Natural killer cell treated with Interleukin-12 subunit alpha and Interleukin-12 subunit beta and Interleukin-15 and Interleukin-18, amount 100 ng/mL, for 72 hours (primary cell): Measurements from ENCODE around the gene BORCS5. TPM values are rescaled to one million over a fixed set of nuclear protein-coding genes. Genes with fewer than 3 reads are reported as not detected.

Experiments used
- ATAC-seq, 2 donors: fragments of 150-1000 bp; cut with Tn5 transposase in 1 of 2; sonication (Bioruptor Pico), chemical (Tn5 transposase) in 1 of 2; 2 replicates each; pipeline ENCODE4 v1.10.0; 2021
- DNase-seq: peaks from one replicate; pipeline ENCODE4 v3.0.0; 2022; ENCODE audit warnings: low spot score
- H3K27ac Mint-ChIP-seq, 2 donors: 1 replicate in 1 of 2; 2 replicates in 1 of 2; pipeline ENCODE4 v1.8.0; 2022; ENCODE audit warnings: mixed read lengths in 2 of 2, mild to moderate bottlenecking in 1 of 2, moderate library complexity in 1 of 2
- H3K27me3 Mint-ChIP-seq, 2 donors: 1 replicate in 1 of 2; 2 replicates in 1 of 2; pipeline ENCODE4 v1.8.0; 2022; ENCODE audit warnings: mixed read lengths in 2 of 2
- H3K36me3 Mint-ChIP-seq: one replicate; pipeline ENCODE4 v1.8.0; 2022; ENCODE audit warnings: mixed read lengths
- H3K4me1 Mint-ChIP-seq, 2 donors: 1 replicate in 1 of 2; 2 replicates in 1 of 2; pipeline ENCODE4 v1.8.0; 2022; ENCODE audit warnings: low read depth in 2 of 2, mixed read lengths in 2 of 2, mild to moderate bottlenecking in 1 of 2
- H3K4me3 Mint-ChIP-seq: one replicate; pipeline ENCODE4 v1.8.0; 2022; ENCODE audit warnings: mixed read lengths
- H3K9me3 Mint-ChIP-seq: 2 replicates; pipeline ENCODE4 v1.8.0; 2022; ENCODE audit warnings: mixed read lengths
- total RNA-seq, 2 donors: library from RNA; stranded (reverse); gene quantifications; one replicate each; pipeline ENCODE4 v1.2.3, GENCODE V29; 2022

Gene BORCS5
- total RNA-seq, 2 donors from 2014 or later, result 19.7 to 26.9 TPM

- peak in 1 of 2 donors; percentile 61 for ATAC-seq
- DNase-seq, result no peak
- Mint-ChIP-seq H3K36me3 (peaks cover 9% of the 10 kb centered on the region), H3K27ac (peak overlapping the region; percentile 27 to 67), H3K9me3 (no peaks in the 10 kb centered on the region), H3K4me3 (peak overlapping the region; percentile 30), H3K4me1 (peaks cover 23 to 54% of the 10 kb centered on the region in 2 donors), H3K27me3 (no peaks in the 10 kb centered on the region)
These were observed 9.1 kb downstream of the BORCS5 start for GRCh38 chr12:12365931-12366431.

GRCh38 chr12:12366701-12367481 lies 10.0 kb downstream of the BORCS5 start:
- peaks cover 19 to 46% of the 10 kb centered on the region in 2 donors for H3K4me1 Mint-ChIP-seq
- peak overlapping the region; percentile 13 to 67 for H3K27ac Mint-ChIP-seq
- ATAC-seq (no peak), DNase-seq (no peak)
- peaks cover 5% of the 10 kb centered on the region for H3K36me3 Mint-ChIP-seq
- no peaks in the 10 kb centered on the region for H3K9me3 Mint-ChIP-seq
- no peaks in the 10 kb centered on the region for H3K27me3 Mint-ChIP-seq
- H3K4me3 Mint-ChIP-seq, result no peak overlapping the region

GRCh38 chr12:12367482-12367998 lies 10.7 kb downstream of the BORCS5 start:
- no peaks in the 10 kb centered on the region for H3K9me3 Mint-ChIP-seq
- H3K4me1 Mint-ChIP-seq, result peaks cover 19 to 39% of the 10 kb centered on the region in 2 donors
- H3K36me3 Mint-ChIP-seq, result peaks cover 5% of the 10 kb centered on the region
- H3K27ac Mint-ChIP-seq, result peak overlapping the region in 1 of 2 donors; percentile 4
- DNase-seq, result no peak
- no peaks in the 10 kb centered on the region for H3K27me3 Mint-ChIP-seq
- no peak for ATAC-seq
- H3K4me3 Mint-ChIP-seq, result peak overlapping the region; percentile 7

GRCh38 chr12:12372946-12373722 lies 16.3 kb downstream of the BORCS5 start:
- peaks cover under 1% of the 10 kb centered on the region for H3K36me3 Mint-ChIP-seq

GRCh38 chr12:12376646-12377448 lies 20.0 kb downstream of the BORCS5 start:
- H3K4me3 Mint-ChIP-seq, result no peak overlapping the region
- H3K36me3 Mint-ChIP-seq, result no peaks in the 10 kb centered on the region
- H3K27me3 Mint-ChIP-seq, result no peaks in the 10 kb centered on the region
- H3K9me3 Mint-ChIP-seq, result no peaks in the 10 kb centered on the region
- peak; percentile 66 to 83 for ATAC-seq
- peak overlapping the region; percentile 11 to 50 for H3K27ac Mint-ChIP-seq
- H3K4me1 Mint-ChIP-seq, result peaks cover 25 to 43% of the 10 kb centered on the region in 2 donors
- no peak for DNase-seq

More at GRCh38 chr12:12372946-12373722, 16.3 kb downstream of the BORCS5 start:
- ATAC-seq, result no peak
- Mint-ChIP-seq H3K27me3 (no peaks in the 10 kb centered on the region), H3K9me3 (no peaks in the 10 kb centered on the region), H3K4me1 (peaks cover 11 to 22% of the 10 kb centered on the region in 2 donors), H3K4me3 (no peak overlapping the region), H3K27ac (peak overlapping the region in 1 of 2 donors; percentile 6)
- no peak for DNase-seq

- ATAC-seq, result no peak
- peak overlapping the region; percentile 30 to 77 for H3K27ac Mint-ChIP-seq
- peak overlapping the region; percentile 32 for H3K4me3 Mint-ChIP-seq
- no peak for DNase-seq
- H3K4me1 Mint-ChIP-seq, result peaks cover 31 to 52% of the 10 kb centered on the region in 2 donors
- H3K27me3 Mint-ChIP-seq, result no peaks in the 10 kb centered on the region
- no peaks in the 10 kb centered on the region for H3K9me3 Mint-ChIP-seq
- H3K36me3 Mint-ChIP-seq, result peaks cover 3% of the 10 kb centered on the region
These were observed 21.7 kb downstream of the BORCS5 start for GRCh38 chr12:12378616-12379015.

GRCh38 chr12:12379831-12380730 lies 23.2 kb downstream of the BORCS5 start:
- peak; percentile 80 to 88 for ATAC-seq
- no peaks in the 10 kb centered on the region for H3K9me3 Mint-ChIP-seq
- H3K27ac Mint-ChIP-seq, result peak overlapping the region; percentile 34 to 77
- DNase-seq, result peak; percentile 63
- peaks cover 43 to 67% of the 10 kb centered on the region in 2 donors for H3K4me1 Mint-ChIP-seq
- H3K4me3 Mint-ChIP-seq, result peak overlapping the region; percentile 22
- H3K36me3 Mint-ChIP-seq, result peaks cover 4% of the 10 kb centered on the region
- H3K27me3 Mint-ChIP-seq, result no peaks in the 10 kb centered on the region

GRCh38 chr12:12380949-12381593 lies 24.2 kb downstream of the BORCS5 start:
- Mint-ChIP-seq H3K27me3 (no peaks in the 10 kb centered on the region), H3K4me3 (no peak overlapping the region), H3K27ac (peak overlapping the region; percentile 75 to 77), H3K36me3 (peaks cover 4% of the 10 kb centered on the region), H3K9me3 (no peaks in the 10 kb centered on the region), H3K4me1 (peaks cover 49 to 72% of the 10 kb centered on the region in 2 donors)
- ATAC-seq, result no peak
- DNase-seq, result no peak

GRCh38 chr12:12381982-12382381 lies 25.1 kb downstream of the BORCS5 start:
- H3K27ac Mint-ChIP-seq, result peak overlapping the region; percentile 75 to 77
- H3K9me3 Mint-ChIP-seq, result no peaks in the 10 kb centered on the region
- DNase-seq (no peak), ATAC-seq (no peak)
- H3K27me3 Mint-ChIP-seq, result no peaks in the 10 kb centered on the region
- peaks cover 4% of the 10 kb centered on the region for H3K36me3 Mint-ChIP-seq
- H3K4me1 Mint-ChIP-seq, result peaks cover 45 to 65% of the 10 kb centered on the region in 2 donors
- H3K4me3 Mint-ChIP-seq, result no peak overlapping the region

- Mint-ChIP-seq H3K4me3 (peak overlapping the region; percentile 85), H3K4me1 (peaks cover 45 to 61% of the 10 kb centered on the region in 2 donors), H3K9me3 (no peaks in the 10 kb centered on the region), H3K36me3 (peaks cover 4% of the 10 kb centered on the region), H3K27me3 (no peaks in the 10 kb centered on the region), H3K27ac (peak overlapping the region; percentile 70 to 82)
- peak; percentile 78 to 93 for ATAC-seq
- DNase-seq, result peak; percentile 60
These were observed 27.9 kb downstream of the BORCS5 start for GRCh38 chr12:12384571-12385340.

GRCh38 chr12:12387501-12387900 lies 30.6 kb downstream of the BORCS5 start:
- H3K4me3 Mint-ChIP-seq, result peak overlapping the region; percentile 39
- peaks cover 38 to 43% of the 10 kb centered on the region in 2 donors for H3K4me1 Mint-ChIP-seq
- ATAC-seq (no peak), DNase-seq (no peak)
- H3K27me3 Mint-ChIP-seq, result no peaks in the 10 kb centered on the region
- no peaks in the 10 kb centered on the region for H3K9me3 Mint-ChIP-seq
- peaks cover 4% of the 10 kb centered on the region for H3K36me3 Mint-ChIP-seq
- H3K27ac Mint-ChIP-seq, result peak overlapping the region; percentile 15 to 62
